Upper lobe of right lung (tissue), 1 donor: ENCODE data around the gene TMEM72. TPM values are rescaled to one million over a fixed set of nuclear protein-coding genes. Genes with fewer than 3 reads are reported as not detected.

Experiments used
- ATAC-seq: fragments of 200-7000 bp; cut with Tn5 transposase; one replicate; pipeline ENCODE4 v1.9.1; 2020; ENCODE audit warnings: mild to moderate bottlenecking, moderate library complexity
- DNase-seq: peaks from one replicate; pipeline ENCODE4 v3.0.0-alpha.2; 2020
- H3K27ac ChIP-seq: fragments of 200-600 bp; one replicate; pipeline ENCODE4 v1.8.0; 2022
- H3K27me3 ChIP-seq: fragments of 200-600 bp; one replicate; pipeline ENCODE4 v1.8.0; 2022; ENCODE audit warnings: mild to moderate bottlenecking
- H3K36me3 ChIP-seq: fragments of 200-600 bp; one replicate; pipeline ENCODE4 v1.8.0; 2022
- H3K4me1 ChIP-seq: fragments of 200-600 bp; one replicate; pipeline ENCODE4 v1.8.0; 2022
- H3K4me3 ChIP-seq: fragments of 200-600 bp; one replicate; pipeline ENCODE4 v1.8.0; 2022; ENCODE audit warnings: mild to moderate bottlenecking
- H3K9me3 ChIP-seq: fragments of 200-600 bp; one replicate; pipeline ENCODE4 v1.8.0; 2022
- CTCF ChIP-seq: fragments of 200-600 bp; IDR thresholded peaks from one replicate; pipeline ENCODE4 v1.8.0; 2022; ENCODE audit warnings: antibody characterized with exemption
- intact Hi-C: fragments of 100-400 bp; cut with DNase I; formaldehyde crosslinking; loops from one replicate; pipeline ENCODE4 v1.11.0; 2022
- total RNA-seq: library from RNA; stranded (reverse); fragmentation: NEBNext Ultra II Directional; extraction: Animal tissue kit (Norgen Biotek cat#: 25700); gene quantifications from one replicate; pipeline ENCODE4 v1.2.1, GENCODE V29; 2021
- donor health status: DM: no; HTN: yes; CAD: no; lungs with severe emphysema.

Gene TMEM72
- total RNA-seq, 1 donor from 2014 or later, result not detected

GRCh38 chr10:44949915-44950314, 38.8 kb downstream of the TMEM72 start:
- intact Hi-C loops, result no loop called here
- H3K27me3 ChIP-seq, result no peaks in the 10 kb centered on the region
- H3K36me3 ChIP-seq, result no peaks in the 10 kb centered on the region
- ATAC-seq (no peak), DNase-seq (no peak)
- H3K4me1 ChIP-seq, result peaks cover 9% of the 10 kb centered on the region
- TF ChIP-seq CTCF, result no peak
- H3K27ac ChIP-seq, result no peak overlapping the region
- no peak overlapping the region for H3K4me3 ChIP-seq
- no peaks in the 10 kb centered on the region for H3K9me3 ChIP-seq

GRCh38 chr10:44950326-44951225, 39.4 kb downstream of the TMEM72 start:
- Histone ChIP-seq H3K4me1 (peaks cover 9% of the 10 kb centered on the region), H3K9me3 (no peaks in the 10 kb centered on the region), H3K36me3 (peaks cover 3% of the 10 kb centered on the region), H3K4me3 (no peak overlapping the region), H3K27ac (no peak overlapping the region), H3K27me3 (no peaks in the 10 kb centered on the region)
- no peak for ATAC-seq
- TF ChIP-seq CTCF, result no peak
- DNase-seq, result no peak
- intact Hi-C loops, result no loop called here

GRCh38 chr10:44951576-44952226, 40.6 kb downstream of the TMEM72 start:
- no peak for TF ChIP-seq CTCF
- H3K4me1 ChIP-seq, result peaks cover 9% of the 10 kb centered on the region
- H3K27me3 ChIP-seq, result no peaks in the 10 kb centered on the region
- ATAC-seq (no peak), DNase-seq (no peak)
- no peak overlapping the region for H3K4me3 ChIP-seq
- no peaks in the 10 kb centered on the region for H3K9me3 ChIP-seq
- H3K27ac ChIP-seq, result no peak overlapping the region
- intact Hi-C loops, result no loop called here
- H3K36me3 ChIP-seq, result peaks cover 4% of the 10 kb centered on the region

- no peak for TF ChIP-seq CTCF
- Histone ChIP-seq H3K36me3 (peaks cover 4% of the 10 kb centered on the region), H3K27me3 (no peaks in the 10 kb centered on the region), H3K4me1 (peaks cover 12% of the 10 kb centered on the region), H3K4me3 (no peak overlapping the region), H3K27ac (no peak overlapping the region), H3K9me3 (no peaks in the 10 kb centered on the region)
- intact Hi-C loops, result no loop called here
- no peak for DNase-seq
- ATAC-seq, result no peak
Observed at GRCh38 chr10:44952779-44953231, 41.7 kb downstream of the TMEM72 start.

GRCh38 chr10:44954042-44954441, 42.9 kb downstream of the TMEM72 start:
- ATAC-seq, result no peak
- no peaks in the 10 kb centered on the region for H3K27me3 ChIP-seq
- no peak overlapping the region for H3K27ac ChIP-seq
- DNase-seq, result no peak
- no peak for TF ChIP-seq CTCF
- H3K4me1 ChIP-seq, result peaks cover 9% of the 10 kb centered on the region
- peaks cover 4% of the 10 kb centered on the region for H3K36me3 ChIP-seq
- H3K4me3 ChIP-seq, result no peak overlapping the region
- intact Hi-C loops, result no loop called here
- H3K9me3 ChIP-seq, result no peaks in the 10 kb centered on the region
